SK-N-SH treated with all-trans-retinoic acid at 6 μM for 48 hours (cell line): ENCODE measurements around the gene C13orf46.
"Not testable (repeated sequence)": the region's sequence is repeated elsewhere in the genome, so short reads cannot be mapped to it uniquely, and the experiment has no call there.

Experiments
- ATAC-seq: fragments of 200-7000 bp; cut with Tn5 transposase; 3 replicates; pipeline ENCODE4 v1.9.1; 2020; ENCODE audit warnings: mild to moderate bottlenecking, moderate library complexity
- ARNTL ChIP-seq: fragments of 450-650 bp; formaldehyde crosslinking; IDR thresholded peaks from 2 replicates; pipeline ENCODE4 v1.5.0; 2020; ENCODE audit warnings: low read depth, mild to moderate bottlenecking, moderate library complexity, borderline replicate concordance
- BACH2 ChIP-seq: fragments of 250-450 bp; sonication (Bioruptor Pico); IDR thresholded peaks from 2 replicates; pipeline ENCODE4 v1.9.0; 2021; ENCODE audit warnings: mild to moderate bottlenecking, borderline replicate concordance
- CSDC2 ChIP-seq: fragments of 250-450 bp; sonication (Bioruptor Pico); IDR thresholded peaks from 2 replicates; pipeline ENCODE4 v1.5.0; 2020; ENCODE audit warnings: mild to moderate bottlenecking, moderate library complexity
- ESRRG ChIP-seq: fragments of 250-450 bp; sonication (Bioruptor Pico); IDR thresholded peaks from 2 replicates; pipeline ENCODE4 v1.6.1; 2021; ENCODE audit warnings: mild to moderate bottlenecking
- GLIS3 ChIP-seq: fragments of 250-450 bp; sonication (Bioruptor Pico); IDR thresholded peaks from 2 replicates; pipeline ENCODE4 v1.5.0; 2020; ENCODE audit warnings: mild to moderate bottlenecking, moderate library complexity
- ISL1 ChIP-seq: fragments of 250-450 bp; sonication (Bioruptor Pico); IDR thresholded peaks from 2 replicates; pipeline ENCODE4 v2.1.2; 2022; ENCODE audit warnings: mild to moderate bottlenecking, moderate library complexity
- PATZ1 ChIP-seq: fragments of 250-450 bp; sonication (Bioruptor Pico); IDR thresholded peaks from 2 replicates; pipeline ENCODE4 v1.8.0; 2020; ENCODE audit warnings: mild to moderate bottlenecking, moderate library complexity, borderline replicate concordance
- RARB ChIP-seq: fragments of 250-450 bp; sonication (Bioruptor Pico); IDR thresholded peaks from 2 replicates; pipeline ENCODE4 v1.8.0; 2021; ENCODE audit warnings: mild to moderate bottlenecking, moderate library complexity
- SNAI2 ChIP-seq: fragments of 250-450 bp; sonication (Bioruptor Pico); IDR thresholded peaks from 2 replicates; pipeline ENCODE4 v1.5.0; 2020; ENCODE audit warnings: mild to moderate bottlenecking, moderate library complexity
- TCF4 ChIP-seq: fragments of 250-450 bp; sonication (Bioruptor Pico); IDR thresholded peaks from 2 replicates; pipeline ENCODE4 v1.8.0; 2021; ENCODE audit warnings: mild to moderate bottlenecking, moderate library complexity, borderline replicate concordance
- TOX ChIP-seq: fragments of 250-450 bp; sonication (Bioruptor Pico); IDR thresholded peaks from 2 replicates; pipeline ENCODE4 v1.8.0; 2021; ENCODE audit warnings: mild to moderate bottlenecking, moderate library complexity, borderline replicate concordance
- TSHZ2 ChIP-seq: fragments of 250-450 bp; sonication (Bioruptor Pico); IDR thresholded peaks from 2 replicates; pipeline ENCODE4 v1.5.0; 2020; ENCODE audit warnings: mild to moderate bottlenecking, moderate library complexity
- ZFP3 ChIP-seq: fragments of 250-450 bp; sonication (Bioruptor Pico); IDR thresholded peaks from 2 replicates; pipeline ENCODE4 v1.5.0; 2020; ENCODE audit warnings: mild to moderate bottlenecking, moderate library complexity
- ZFP30 ChIP-seq: fragments of 450-650 bp; formaldehyde crosslinking; IDR thresholded peaks from 2 replicates; pipeline ENCODE4 v1.5.0; 2022; ENCODE audit warnings: mild to moderate bottlenecking, moderate library complexity
- ZNF565 ChIP-seq: fragments of 450-650 bp; formaldehyde crosslinking; conservative IDR thresholded peaks from 2 replicates; pipeline ENCODE4 v1.5.0; 2020; ENCODE audit warnings: low read depth, mild to moderate bottlenecking, moderate library complexity
- ZNF70 ChIP-seq: fragments of 450-650 bp; formaldehyde crosslinking; IDR thresholded peaks from 2 replicates; pipeline ENCODE4 v1.5.0; 2020; ENCODE audit warnings: mild to moderate bottlenecking, moderate library complexity
- ZNF8 ChIP-seq: fragments of 450-650 bp; formaldehyde crosslinking; IDR thresholded peaks from 2 replicates; pipeline ENCODE4 v1.5.0; 2020; ENCODE audit warnings: mild to moderate bottlenecking, moderate library complexity
- TF ChIP-seq, protein P1 (sequence below): fragments of 250-450 bp; sonication (Bioruptor Pico); IDR thresholded peaks from 2 replicates; pipeline ENCODE4 v1.8.0; 2021; ENCODE audit warnings: low read depth, mild to moderate bottlenecking, moderate library complexity, borderline replicate concordance
- TF ChIP-seq, protein P2 (sequence below): fragments of 250-450 bp; sonication (Bioruptor Pico); IDR thresholded peaks from 2 replicates; pipeline ENCODE4 v1.5.1; 2020; ENCODE audit warnings: low read depth, mild to moderate bottlenecking, moderate library complexity
- TF ChIP-seq, protein P3 (sequence below): fragments of 250-450 bp; sonication (Bioruptor Pico); IDR thresholded peaks from 2 replicates; pipeline ENCODE4 v1.5.1; 2021; ENCODE audit warnings: mild to moderate bottlenecking, moderate library complexity

Gene C13orf46

DNA sequence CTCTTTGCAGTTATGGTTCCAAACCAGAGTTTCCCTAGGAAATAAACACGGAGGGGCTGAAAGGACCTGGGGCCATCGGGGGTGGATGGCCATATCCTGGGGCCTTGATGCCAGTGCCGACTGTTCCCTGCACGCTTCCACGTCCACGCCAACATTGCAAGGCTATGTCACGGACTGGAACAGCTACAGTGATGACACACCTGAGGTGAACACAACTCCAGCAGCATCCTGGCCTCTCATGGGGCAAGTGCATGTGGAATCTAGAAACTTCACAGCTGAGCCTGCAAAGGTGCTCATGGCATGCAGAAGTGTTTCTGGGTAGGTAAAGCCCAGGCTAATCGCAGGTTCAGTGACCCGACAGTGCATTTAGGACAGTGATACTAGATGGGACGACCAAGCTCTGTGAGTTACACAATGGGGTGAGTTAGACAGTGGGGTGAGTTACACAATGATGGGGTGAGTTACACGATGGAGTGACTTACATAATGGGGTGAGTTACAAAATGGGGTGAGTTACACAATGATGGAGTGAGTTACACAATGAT, 58.0 kb downstream of the C13orf46 start:
- TF ChIP-seq ZFP30 (CRISPR knock-in tag) (no peak), CSDC2 (no peak), ZNF70 (no peak), TCF4 (CRISPR knock-in tag) (no peak), ZFP3 (CRISPR knock-in tag) (no peak), PATZ1 (CRISPR knock-in tag) (no peak), RARB (CRISPR knock-in tag) (no peak), ESRRG (no peak), SNAI2 (CRISPR knock-in tag) (no peak), ZNF8 (CRISPR knock-in tag) (no peak), ARNTL (CRISPR knock-in tag) (no peak)
- TF ChIP-seq, protein P1, sequence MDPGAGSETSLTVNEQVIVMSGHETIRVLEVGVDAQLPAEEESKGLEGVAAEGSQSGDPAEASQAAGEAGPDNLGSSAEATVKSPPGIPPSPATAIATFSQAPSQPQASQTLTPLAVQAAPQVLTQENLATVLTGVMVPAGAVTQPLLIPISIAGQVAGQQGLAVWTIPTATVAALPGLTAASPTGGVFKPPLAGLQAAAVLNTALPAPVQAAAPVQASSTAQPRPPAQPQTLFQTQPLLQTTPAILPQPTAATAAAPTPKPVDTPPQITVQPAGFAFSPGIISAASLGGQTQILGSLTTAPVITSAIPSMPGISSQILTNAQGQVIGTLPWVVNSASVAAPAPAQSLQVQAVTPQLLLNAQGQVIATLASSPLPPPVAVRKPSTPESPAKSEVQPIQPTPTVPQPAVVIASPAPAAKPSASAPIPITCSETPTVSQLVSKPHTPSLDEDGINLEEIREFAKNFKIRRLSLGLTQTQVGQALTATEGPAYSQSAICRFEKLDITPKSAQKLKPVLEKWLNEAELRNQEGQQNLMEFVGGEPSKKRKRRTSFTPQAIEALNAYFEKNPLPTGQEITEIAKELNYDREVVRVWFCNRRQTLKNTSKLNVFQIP (CRISPR knock-in tag): no peak
- no peak for ATAC-seq

DNA sequence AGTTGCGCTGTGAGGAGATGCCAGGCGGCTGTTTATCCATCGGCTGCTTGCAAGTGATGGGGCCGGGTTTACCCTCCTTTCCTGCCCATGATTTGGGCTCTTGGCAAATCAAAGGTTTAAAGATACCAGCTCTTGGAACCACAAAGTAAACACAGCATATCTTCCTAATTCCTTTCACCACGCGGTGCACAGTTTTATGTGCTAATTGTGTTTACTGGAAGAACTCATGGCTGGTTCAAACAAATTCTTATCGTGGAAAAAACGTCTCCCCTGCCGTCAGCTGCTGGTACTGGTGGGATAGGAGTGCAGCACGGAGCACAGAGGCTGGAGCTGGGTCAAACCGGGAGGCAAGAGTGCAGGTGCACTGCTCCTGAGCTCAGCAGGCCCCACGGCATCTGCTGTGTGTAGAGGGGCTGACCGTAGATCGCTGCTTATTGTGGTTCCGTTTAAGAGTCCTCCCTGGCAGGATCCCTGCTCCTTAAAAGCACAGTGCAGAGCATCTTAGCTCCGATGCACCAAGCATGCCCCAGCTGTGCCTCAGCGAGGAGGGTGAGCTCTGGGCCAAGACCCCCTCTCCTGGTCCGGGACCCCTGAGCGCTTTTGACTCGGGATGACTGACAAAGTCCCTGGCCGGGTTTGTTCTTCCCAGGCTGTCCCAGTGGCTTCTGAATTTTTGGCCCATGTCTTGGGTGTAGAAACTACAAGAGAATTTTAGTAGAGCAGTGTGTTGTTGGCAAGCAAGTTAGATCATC, 58.7 kb downstream of the C13orf46 start:
- no peak for TF ChIP-seq ZFP3 (CRISPR knock-in tag)
- no peak for TF ChIP-seq ISL1 (CRISPR knock-in tag)
- TF ChIP-seq, protein P1 (CRISPR knock-in tag): no peak
- TF ChIP-seq, protein P2, sequence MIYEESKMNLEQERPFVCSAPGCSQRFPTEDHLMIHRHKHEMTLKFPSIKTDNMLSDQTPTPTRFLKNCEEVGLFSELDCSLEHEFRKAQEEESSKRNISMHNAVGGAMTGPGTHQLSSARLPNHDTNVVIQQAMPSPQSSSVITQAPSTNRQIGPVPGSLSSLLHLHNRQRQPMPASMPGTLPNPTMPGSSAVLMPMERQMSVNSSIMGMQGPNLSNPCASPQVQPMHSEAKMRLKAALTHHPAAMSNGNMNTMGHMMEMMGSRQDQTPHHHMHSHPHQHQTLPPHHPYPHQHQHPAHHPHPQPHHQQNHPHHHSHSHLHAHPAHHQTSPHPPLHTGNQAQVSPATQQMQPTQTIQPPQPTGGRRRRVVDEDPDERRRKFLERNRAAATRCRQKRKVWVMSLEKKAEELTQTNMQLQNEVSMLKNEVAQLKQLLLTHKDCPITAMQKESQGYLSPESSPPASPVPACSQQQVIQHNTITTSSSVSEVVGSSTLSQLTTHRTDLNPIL (CRISPR knock-in tag): no peak
- TF ChIP-seq ZNF565 (CRISPR knock-in tag): no peak
- no peak for TF ChIP-seq ESRRG
- no peak for TF ChIP-seq TOX (CRISPR knock-in tag)
- TF ChIP-seq TCF4 (CRISPR knock-in tag): no peak
- no peak for TF ChIP-seq ZFP30 (CRISPR knock-in tag)
- TF ChIP-seq ZNF70: no peak
- TF ChIP-seq SNAI2 (CRISPR knock-in tag): no peak
- no peak for TF ChIP-seq TSHZ2 (CRISPR knock-in tag)
- TF ChIP-seq RARB (CRISPR knock-in tag): no peak
- no peak for TF ChIP-seq GLIS3
- no peak for ATAC-seq

DNA sequence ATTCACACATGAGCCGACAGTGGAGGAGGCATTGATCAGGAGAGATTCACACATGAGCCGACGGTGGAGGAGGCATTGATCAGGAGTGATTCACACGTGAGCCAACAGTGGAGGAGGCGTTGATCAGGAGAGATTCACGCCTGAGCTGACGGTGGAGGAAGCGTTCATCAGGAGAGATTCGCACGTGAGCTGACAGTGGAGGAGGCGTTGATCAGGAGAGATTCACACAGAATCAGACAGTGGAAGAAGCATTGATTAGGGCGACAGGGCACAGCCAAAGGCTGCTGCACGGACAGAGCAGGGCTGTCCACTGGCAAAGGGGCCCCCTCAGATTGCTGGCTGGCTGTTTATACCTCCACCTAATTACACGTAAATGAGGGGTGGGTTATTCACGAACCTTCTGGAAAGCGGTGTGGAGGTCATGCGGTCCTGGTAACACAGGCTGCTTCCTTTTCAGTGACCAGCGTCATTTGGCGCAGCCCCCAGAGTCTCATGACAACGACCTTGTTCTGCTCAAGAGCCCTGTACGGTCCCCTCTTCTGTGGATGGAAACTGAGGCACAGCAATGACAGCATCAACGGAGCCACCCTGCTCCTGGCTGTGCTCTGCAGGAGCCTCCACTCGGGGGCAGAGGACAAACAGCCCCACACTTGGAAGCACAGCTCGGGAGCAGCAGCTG, 59.4 kb downstream of the C13orf46 start:
- TF ChIP-seq BACH2 (CRISPR knock-in tag) (no peak), CSDC2 (no peak)
- TF ChIP-seq, protein P3, sequence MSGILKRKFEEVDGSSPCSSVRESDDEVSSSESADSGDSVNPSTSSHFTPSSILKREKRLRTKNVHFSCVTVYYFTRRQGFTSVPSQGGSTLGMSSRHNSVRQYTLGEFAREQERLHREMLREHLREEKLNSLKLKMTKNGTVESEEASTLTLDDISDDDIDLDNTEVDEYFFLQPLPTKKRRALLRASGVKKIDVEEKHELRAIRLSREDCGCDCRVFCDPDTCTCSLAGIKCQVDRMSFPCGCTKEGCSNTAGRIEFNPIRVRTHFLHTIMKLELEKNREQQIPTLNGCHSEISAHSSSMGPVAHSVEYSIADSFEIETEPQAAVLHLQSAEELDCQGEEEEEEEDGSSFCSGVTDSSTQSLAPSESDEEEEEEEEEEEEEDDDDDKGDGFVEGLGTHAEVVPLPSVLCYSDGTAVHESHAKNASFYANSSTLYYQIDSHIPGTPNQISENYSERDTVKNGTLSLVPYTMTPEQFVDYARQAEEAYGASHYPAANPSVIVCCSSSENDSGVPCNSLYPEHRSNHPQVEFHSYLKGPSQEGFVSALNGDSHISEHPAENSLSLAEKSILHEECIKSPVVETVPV (CRISPR knock-in tag): no peak
- ATAC-seq: no peak

DNA sequence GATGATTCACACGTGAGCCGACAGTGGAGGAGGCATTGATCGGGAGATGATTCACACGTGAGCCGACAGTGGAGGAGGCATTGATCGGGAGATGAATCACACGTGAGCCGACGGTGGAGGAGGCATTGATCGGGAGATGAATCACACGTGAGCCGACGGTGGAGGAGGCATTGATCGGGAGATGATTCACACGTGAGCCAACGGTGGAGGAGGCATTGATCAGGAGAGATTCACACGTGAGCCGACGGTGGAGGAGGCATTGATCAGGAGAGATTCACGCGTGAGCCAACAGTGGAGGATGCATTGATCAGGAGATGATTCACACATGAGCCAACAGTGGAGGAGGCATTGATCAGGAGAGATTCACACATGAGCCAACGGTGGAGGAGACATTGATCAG, 60.0 kb downstream of the C13orf46 start:
- not testable (repeated sequence) for ATAC-seq

DNA sequence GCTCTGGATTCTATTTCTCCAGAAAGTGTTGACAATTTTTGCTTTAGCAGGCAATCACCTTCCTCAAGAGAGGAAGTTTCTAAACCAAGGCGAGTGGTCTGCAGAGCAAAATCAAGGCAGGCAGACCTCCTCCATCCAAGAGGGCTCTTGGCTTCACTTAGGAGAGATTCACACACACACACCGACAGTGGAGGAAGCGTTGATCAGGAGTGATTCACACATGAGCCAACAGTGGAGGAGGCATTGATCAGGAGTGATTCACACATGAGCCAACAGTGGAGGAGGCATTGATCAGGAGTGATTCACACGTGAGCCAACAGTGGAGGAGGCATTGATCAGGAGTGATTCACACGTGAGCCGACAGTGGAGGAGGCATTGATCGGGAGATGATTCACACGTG, 60.5 kb downstream of the C13orf46 start:
- ATAC-seq: not testable (repeated sequence)
